Measurements from ENCODE around the gene TMEFF2. TPM values are rescaled to one million over a fixed set of nuclear protein-coding genes. Genes with fewer than 3 reads are reported as not detected.

TMEFF2 gene
- total RNA-seq, 1 experiment from 2014 or later, result 0.17 TPM

GRCh38 chr2:191983591-191983990 is 211.1 kb downstream of the TMEFF2 start:
- no peaks in the 10 kb centered on the region for H3K36me3 ChIP-seq (replicated peaks; ENCODE audit: control insufficient read depth, insufficient read depth, low read length)
- no peaks in the 10 kb centered on the region for H3K27me3 ChIP-seq (ENCODE audit: control insufficient read depth, insufficient read depth, low read length)
- DNase-seq, result no peak
- no peak overlapping the region for H3K4me3 ChIP-seq (ENCODE audit: insufficient read depth, low read depth, low read length)

- Histone ChIP-seq H3K36me3 (replicated peaks; ENCODE audit: control insufficient read depth, insufficient read depth, low read length) (no peaks in the 10 kb centered on the region), H3K4me3 (ENCODE audit: insufficient read depth, low read depth, low read length) (no peak overlapping the region), H3K27me3 (ENCODE audit: control insufficient read depth, insufficient read depth, low read length) (no peaks in the 10 kb centered on the region)
- no peak for DNase-seq
Observed at GRCh38 chr2:191983186-191983585, 211.5 kb downstream of the TMEFF2 start.

GRCh38 chr2:191981706-191982105 is 213.0 kb downstream of the TMEFF2 start:
- H3K27me3 ChIP-seq (ENCODE audit: control insufficient read depth, insufficient read depth, low read length), result no peaks in the 10 kb centered on the region
- H3K36me3 ChIP-seq (replicated peaks; ENCODE audit: control insufficient read depth, insufficient read depth, low read length), result no peaks in the 10 kb centered on the region
- H3K4me3 ChIP-seq (ENCODE audit: insufficient read depth, low read depth, low read length), result no peak overlapping the region
- no peak for DNase-seq

- no peaks in the 10 kb centered on the region for H3K36me3 ChIP-seq (replicated peaks; ENCODE audit: control insufficient read depth, insufficient read depth, low read length)
- DNase-seq, result no peak
- H3K27me3 ChIP-seq (ENCODE audit: control insufficient read depth, insufficient read depth, low read length), result no peaks in the 10 kb centered on the region
- H3K4me3 ChIP-seq (ENCODE audit: insufficient read depth, low read depth, low read length), result no peak overlapping the region
Observed at GRCh38 chr2:191980483-191980882, 214.2 kb downstream of the TMEFF2 start.

GRCh38 chr2:191979221-191979730 is 215.5 kb downstream of the TMEFF2 start:
- no peaks in the 10 kb centered on the region for H3K27me3 ChIP-seq (ENCODE audit: control insufficient read depth, insufficient read depth, low read length)
- no peaks in the 10 kb centered on the region for H3K36me3 ChIP-seq (replicated peaks; ENCODE audit: control insufficient read depth, insufficient read depth, low read length)
- no peak overlapping the region for H3K4me3 ChIP-seq (ENCODE audit: insufficient read depth, low read depth, low read length)
- no peak for DNase-seq

GRCh38 chr2:191977754-191978153 is 217.0 kb downstream of the TMEFF2 start:
- Histone ChIP-seq H3K36me3 (replicated peaks; ENCODE audit: control insufficient read depth, insufficient read depth, low read length) (no peaks in the 10 kb centered on the region), H3K27me3 (ENCODE audit: control insufficient read depth, insufficient read depth, low read length) (no peaks in the 10 kb centered on the region), H3K4me3 (ENCODE audit: insufficient read depth, low read depth, low read length) (no peak overlapping the region)
- DNase-seq, result no peak

- no peak overlapping the region for H3K4me3 ChIP-seq (ENCODE audit: insufficient read depth, low read depth, low read length)
- no peaks in the 10 kb centered on the region for H3K27me3 ChIP-seq (ENCODE audit: control insufficient read depth, insufficient read depth, low read length)
- H3K36me3 ChIP-seq (replicated peaks; ENCODE audit: control insufficient read depth, insufficient read depth, low read length), result no peaks in the 10 kb centered on the region
- DNase-seq, result no peak
Observed at GRCh38 chr2:191976436-191976835, 218.3 kb downstream of the TMEFF2 start.

- Histone ChIP-seq H3K27me3 (ENCODE audit: control insufficient read depth, insufficient read depth, low read length) (no peaks in the 10 kb centered on the region), H3K4me3 (ENCODE audit: insufficient read depth, low read depth, low read length) (no peak overlapping the region), H3K36me3 (replicated peaks; ENCODE audit: control insufficient read depth, insufficient read depth, low read length) (no peaks in the 10 kb centered on the region)
- no peak for DNase-seq
Observed at GRCh38 chr2:191974676-191975075, 220.1 kb downstream of the TMEFF2 start.

- H3K4me3 ChIP-seq (ENCODE audit: insufficient read depth, low read depth, low read length), result no peak overlapping the region
- H3K27me3 ChIP-seq (ENCODE audit: control insufficient read depth, insufficient read depth, low read length), result no peaks in the 10 kb centered on the region
- H3K36me3 ChIP-seq (replicated peaks; ENCODE audit: control insufficient read depth, insufficient read depth, low read length), result no peaks in the 10 kb centered on the region
- no peak for DNase-seq
Observed at GRCh38 chr2:191970867-191971266, 223.9 kb downstream of the TMEFF2 start.

GRCh38 chr2:191968120-191968519 is 226.6 kb downstream of the TMEFF2 start:
- H3K27me3 ChIP-seq (ENCODE audit: control insufficient read depth, insufficient read depth, low read length), result no peaks in the 10 kb centered on the region
- no peak for DNase-seq
- H3K4me3 ChIP-seq (ENCODE audit: insufficient read depth, low read depth, low read length), result no peak overlapping the region
- no peaks in the 10 kb centered on the region for H3K36me3 ChIP-seq (replicated peaks; ENCODE audit: control insufficient read depth, insufficient read depth, low read length)

- DNase-seq, result no peak
- no peaks in the 10 kb centered on the region for H3K36me3 ChIP-seq (replicated peaks; ENCODE audit: control insufficient read depth, insufficient read depth, low read length)
- H3K27me3 ChIP-seq (ENCODE audit: control insufficient read depth, insufficient read depth, low read length), result no peaks in the 10 kb centered on the region
- no peak overlapping the region for H3K4me3 ChIP-seq (ENCODE audit: insufficient read depth, low read depth, low read length)
Observed at GRCh38 chr2:191965733-191966132, 229.0 kb downstream of the TMEFF2 start.

- Histone ChIP-seq H3K4me3 (ENCODE audit: insufficient read depth, low read depth, low read length) (no peak overlapping the region), H3K27me3 (ENCODE audit: control insufficient read depth, insufficient read depth, low read length) (no peaks in the 10 kb centered on the region), H3K36me3 (replicated peaks; ENCODE audit: control insufficient read depth, insufficient read depth, low read length) (no peaks in the 10 kb centered on the region)
- no peak for DNase-seq
Observed at GRCh38 chr2:191961556-191961955, 233.2 kb downstream of the TMEFF2 start.

GRCh38 chr2:191959209-191959608 is 235.5 kb downstream of the TMEFF2 start:
- Histone ChIP-seq H3K36me3 (replicated peaks; ENCODE audit: control insufficient read depth, insufficient read depth, low read length) (no peaks in the 10 kb centered on the region), H3K27me3 (ENCODE audit: control insufficient read depth, insufficient read depth, low read length) (no peaks in the 10 kb centered on the region), H3K4me3 (ENCODE audit: insufficient read depth, low read depth, low read length) (no peak overlapping the region)
- no peak for DNase-seq

- no peak for DNase-seq
- no peaks in the 10 kb centered on the region for H3K36me3 ChIP-seq (replicated peaks; ENCODE audit: control insufficient read depth, insufficient read depth, low read length)
- no peaks in the 10 kb centered on the region for H3K27me3 ChIP-seq (ENCODE audit: control insufficient read depth, insufficient read depth, low read length)
- H3K4me3 ChIP-seq (ENCODE audit: insufficient read depth, low read depth, low read length), result no peak overlapping the region
Observed at GRCh38 chr2:191957996-191958860, 236.5 kb downstream of the TMEFF2 start.

- no peak overlapping the region for H3K4me3 ChIP-seq (ENCODE audit: insufficient read depth, low read depth, low read length)
- H3K36me3 ChIP-seq (replicated peaks; ENCODE audit: control insufficient read depth, insufficient read depth, low read length), result no peaks in the 10 kb centered on the region
- no peak for DNase-seq
- H3K27me3 ChIP-seq (ENCODE audit: control insufficient read depth, insufficient read depth, low read length), result no peaks in the 10 kb centered on the region
Observed at GRCh38 chr2:191954451-191954850, 240.3 kb downstream of the TMEFF2 start.

Data from H7 (cell line).